Uterus (tissue), 4 donors: ENCODE measurements around the gene KCNK18. TPM values are rescaled to one million over a fixed set of nuclear protein-coding genes. Genes with fewer than 3 reads are reported as not detected.
A peak's percentile ranks its signal among the peaks of the same experiment; 100 is the strongest.

Source experiments
- DNase-seq, 2 donors: peaks; one replicate each; pipeline ENCODE4 v3.0.0-alpha.2; 2019 to 2020
- H3K27ac ChIP-seq, 2 donors: fragments of 200-600 bp; sonication (generic); 1 replicate in 1 of 2; 2 replicates in 1 of 2; pipeline ENCODE4 v1.5.1; 2016 to 2018
- H3K27me3 ChIP-seq, 2 donors: fragments of 200-600 bp; sonication (generic); one replicate each; pipeline ENCODE4 v1.5.1; 2018 to 2019; ENCODE audit warnings: control low read depth in 1 of 2
- H3K36me3 ChIP-seq, 2 donors: fragments of 200-600 bp; sonication (generic); one replicate each; pipeline ENCODE4 v1.5.1; 2019; ENCODE audit warnings: control low read depth in 1 of 2
- H3K4me1 ChIP-seq, 2 donors: fragments of 200-600 bp; sonication (generic); one replicate each; pipeline ENCODE4 v1.5.1; 2018 to 2019; ENCODE audit warnings: control low read depth in 1 of 2
- H3K4me3 ChIP-seq, 2 donors: fragments of 200-600 bp; sonication (generic); 1 replicate in 1 of 2; 2 replicates in 1 of 2; pipeline ENCODE4 v1.5.1; 2018 to 2019; ENCODE audit warnings: mild to moderate bottlenecking in 1 of 2
- H3K9me3 ChIP-seq, 2 donors: fragments of 200-600 bp; sonication (generic); one replicate each; pipeline ENCODE4 v1.5.1; 2019; ENCODE audit warnings: control low read depth in 1 of 2
- POLR2A ChIP-seq, 2 donors: fragments of 450-650 bp; IDR thresholded peaks; one replicate each; pipeline ENCODE4 v1.6.1; 2016; ENCODE audit warnings: antibody characterized with exemption in 2 of 2, mild to moderate bottlenecking in 1 of 2, moderate library complexity in 1 of 2
- intact Hi-C: fragments of 100-400 bp; cut with DNase I; formaldehyde crosslinking; loops from one replicate; pipeline ENCODE4 v1.15.1; 2023; ENCODE audit warnings: low total_unique reads
- total RNA-seq, 4 donors: library from RNA; depleted of rRNA in 3 of 4; stranded (reverse); fragments of >200 nt in 3 of 4; gene quantifications; one replicate each; pipeline versions ENCODE4 v1.1.0 to v1.2.4, GENCODE V29; 2014 to 2023
- TF ChIP-seq, protein P1 (sequence below), 4 experiments: fragments of 200-600 bp in 2 of 4; fragments of 450-650 bp in 2 of 4; sonication (generic) in 2 of 4; IDR thresholded peaks; one replicate each; pipeline ENCODE4 v1.5.1; 2016 to 2019; ENCODE audit warnings: antibody characterized with exemption in 4 of 4, mild to moderate bottlenecking in 2 of 4, moderate library complexity in 1 of 4
- donor health status: DM: yes; HTN: yes; CAD: no.

Gene KCNK18
- total RNA-seq, 4 donors from 2014 or later: not detected

DNA sequence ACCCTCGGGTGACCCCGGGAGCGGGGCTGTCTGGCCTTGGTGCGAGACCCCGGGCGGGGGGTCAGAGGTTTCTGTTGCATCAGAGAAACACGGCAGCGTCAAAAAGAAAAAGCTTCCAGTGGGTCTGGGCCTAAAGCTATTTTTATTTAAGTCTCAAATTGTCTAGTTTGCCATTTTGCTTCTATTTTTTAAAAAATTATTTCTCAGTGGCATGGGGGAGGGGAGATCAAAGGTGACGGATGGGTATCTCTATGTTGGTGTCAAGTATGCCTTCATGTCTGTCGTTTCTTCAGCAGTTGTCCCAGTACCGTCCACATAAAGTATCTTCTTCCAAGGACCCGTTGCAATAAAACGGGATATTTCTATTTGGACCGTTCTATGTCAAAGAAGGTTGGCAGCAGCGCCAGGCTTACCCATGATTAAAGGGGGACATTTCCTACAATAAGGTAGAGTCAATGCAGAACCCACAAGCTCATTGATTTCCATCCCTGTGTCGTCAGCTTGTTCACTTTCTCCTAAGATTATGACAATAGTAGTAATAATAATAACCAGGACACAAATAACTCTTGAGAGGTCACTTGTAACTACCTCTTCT lies 33.2 kb upstream of the KCNK18 start:
- no peak for TF ChIP-seq POLR2A (IDR thresholded peaks at IDR 0.05)
- TF ChIP-seq, protein P1, sequence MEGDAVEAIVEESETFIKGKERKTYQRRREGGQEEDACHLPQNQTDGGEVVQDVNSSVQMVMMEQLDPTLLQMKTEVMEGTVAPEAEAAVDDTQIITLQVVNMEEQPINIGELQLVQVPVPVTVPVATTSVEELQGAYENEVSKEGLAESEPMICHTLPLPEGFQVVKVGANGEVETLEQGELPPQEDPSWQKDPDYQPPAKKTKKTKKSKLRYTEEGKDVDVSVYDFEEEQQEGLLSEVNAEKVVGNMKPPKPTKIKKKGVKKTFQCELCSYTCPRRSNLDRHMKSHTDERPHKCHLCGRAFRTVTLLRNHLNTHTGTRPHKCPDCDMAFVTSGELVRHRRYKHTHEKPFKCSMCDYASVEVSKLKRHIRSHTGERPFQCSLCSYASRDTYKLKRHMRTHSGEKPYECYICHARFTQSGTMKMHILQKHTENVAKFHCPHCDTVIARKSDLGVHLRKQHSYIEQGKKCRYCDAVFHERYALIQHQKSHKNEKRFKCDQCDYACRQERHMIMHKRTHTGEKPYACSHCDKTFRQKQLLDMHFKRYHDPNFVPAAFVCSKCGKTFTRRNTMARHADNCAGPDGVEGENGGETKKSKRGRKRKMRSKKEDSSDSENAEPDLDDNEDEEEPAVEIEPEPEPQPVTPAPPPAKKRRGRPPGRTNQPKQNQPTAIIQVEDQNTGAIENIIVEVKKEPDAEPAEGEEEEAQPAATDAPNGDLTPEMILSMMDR (IDR thresholded peaks at IDR 0.05): no peak
- no peak overlapping the region for H3K4me3 ChIP-seq
- H3K27ac ChIP-seq: no peak overlapping the region
- peaks cover 30 to 99% of the 10 kb centered on the region in 2 donors for H3K27me3 ChIP-seq
- DNase-seq: no peak
- no peaks in the 10 kb centered on the region for H3K9me3 ChIP-seq
- intact Hi-C loops: no loop called here
- peaks cover 0 to 15% of the 10 kb centered on the region in 2 donors for H3K4me1 ChIP-seq
- H3K36me3 ChIP-seq: no peaks in the 10 kb centered on the region

DNA sequence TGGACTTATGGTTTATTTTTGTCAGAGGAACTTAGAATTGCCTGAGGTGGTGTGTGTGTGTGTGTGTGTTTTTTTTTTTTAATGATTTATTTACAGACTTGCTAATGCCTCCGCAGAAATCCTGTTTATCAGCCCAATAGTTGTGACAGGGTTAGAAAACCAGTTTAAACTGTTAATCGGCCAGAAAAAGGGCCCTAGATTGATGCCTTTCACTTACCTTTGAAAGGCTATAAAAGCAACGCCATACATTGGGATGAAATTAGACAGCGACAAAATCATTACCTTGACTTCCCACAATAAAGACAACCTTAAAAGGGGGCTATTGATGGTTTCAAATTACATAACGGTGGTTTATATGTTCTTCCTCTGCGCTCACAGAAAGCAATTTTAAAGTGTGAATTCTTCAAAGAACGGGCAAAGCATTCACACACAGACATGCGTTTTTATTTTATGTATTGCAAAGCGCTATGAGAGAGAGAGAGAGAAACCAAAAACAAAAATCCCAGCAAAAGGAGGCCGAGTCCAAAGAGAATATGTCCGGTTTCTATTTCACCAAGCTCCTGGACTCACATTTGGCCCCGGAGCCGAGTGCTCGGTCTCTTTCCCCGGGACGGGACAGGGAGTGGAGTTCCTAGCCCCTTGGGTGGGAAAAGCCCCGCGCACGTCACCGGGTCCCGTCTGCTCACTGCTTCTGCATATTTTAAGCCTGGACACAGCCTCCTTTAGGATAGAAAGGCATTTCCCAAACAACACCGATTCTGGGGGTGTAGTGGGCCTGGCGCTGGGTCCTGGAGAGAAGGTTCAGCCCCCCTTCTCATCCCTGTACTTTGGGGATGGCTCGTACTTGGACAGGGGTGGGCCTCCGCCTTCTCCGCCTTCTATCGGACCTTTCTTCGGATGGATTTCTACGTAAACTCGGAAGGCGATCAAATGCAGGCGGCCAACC lies 32.4 kb upstream of the KCNK18 start:
- TF ChIP-seq POLR2A (IDR thresholded peaks at IDR 0.05): no peak
- TF ChIP-seq, protein P1 (IDR thresholded peaks at IDR 0.05): no peak
- Histone ChIP-seq H3K27me3 (peaks cover 27 to 94% of the 10 kb centered on the region in 2 donors), H3K9me3 (no peaks in the 10 kb centered on the region), H3K4me1 (peaks cover 0 to 15% of the 10 kb centered on the region in 2 donors), H3K27ac (no peak overlapping the region), H3K4me3 (no peak overlapping the region), H3K36me3 (no peaks in the 10 kb centered on the region)
- intact Hi-C loops: no loop called here
- DNase-seq: no peak

DNA sequence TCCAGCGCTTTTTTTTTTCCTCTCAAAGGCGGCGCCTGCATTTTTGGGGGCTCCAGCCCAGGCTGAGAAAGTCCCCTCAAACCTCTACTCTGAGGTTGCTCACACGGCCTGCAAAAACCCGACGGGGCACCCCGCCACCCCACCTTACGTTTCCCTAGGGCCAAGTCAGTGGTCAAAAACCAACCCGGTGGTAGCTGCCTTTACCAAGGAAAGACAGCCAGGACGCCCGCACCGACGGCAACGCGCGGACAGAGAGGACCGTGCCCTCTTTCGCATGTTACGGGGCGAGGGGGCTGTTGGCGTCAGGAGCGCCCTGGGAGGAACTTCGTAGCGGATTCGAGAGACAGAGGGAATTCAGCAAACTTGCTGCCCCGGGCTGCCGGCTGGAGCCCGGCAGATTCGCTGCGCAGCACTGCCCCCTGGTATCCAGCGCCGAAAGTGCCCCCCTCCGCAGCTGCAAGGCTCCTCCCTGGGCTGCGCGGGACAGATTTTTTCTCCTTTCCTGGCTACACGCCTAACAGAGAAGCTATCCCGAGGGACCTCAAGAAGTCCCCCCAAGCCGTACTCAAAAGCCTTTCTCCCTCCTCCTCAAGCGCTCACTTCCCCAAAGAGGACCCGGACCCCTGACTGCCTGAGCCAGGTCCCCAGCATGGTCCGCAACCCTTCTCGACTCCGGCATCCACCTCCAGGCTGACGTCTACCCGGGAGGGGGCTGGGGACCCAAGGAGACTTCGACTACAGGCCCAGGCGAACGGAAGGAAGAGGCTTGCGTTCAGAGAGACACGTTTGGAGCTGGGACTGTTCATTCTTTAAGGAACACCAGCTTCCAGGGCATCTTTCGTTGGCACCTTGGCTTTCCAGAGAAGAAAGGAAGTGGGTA lies 31.5 kb upstream of the KCNK18 start:
- peaks cover 0 to 15% of the 10 kb centered on the region in 2 donors for H3K4me1 ChIP-seq
- no peak for DNase-seq
- no peaks in the 10 kb centered on the region for H3K36me3 ChIP-seq
- H3K27me3 ChIP-seq: peaks cover 25 to 90% of the 10 kb centered on the region in 2 donors
- H3K4me3 ChIP-seq: no peak overlapping the region
- H3K9me3 ChIP-seq: no peaks in the 10 kb centered on the region
- H3K27ac ChIP-seq: no peak overlapping the region
- intact Hi-C loops: no loop called here
- TF ChIP-seq, protein P1 (IDR thresholded peaks at IDR 0.05): peak in 2 of 4 experiments; percentile 16 to 29
- TF ChIP-seq POLR2A (IDR thresholded peaks at IDR 0.05): no peak

DNA sequence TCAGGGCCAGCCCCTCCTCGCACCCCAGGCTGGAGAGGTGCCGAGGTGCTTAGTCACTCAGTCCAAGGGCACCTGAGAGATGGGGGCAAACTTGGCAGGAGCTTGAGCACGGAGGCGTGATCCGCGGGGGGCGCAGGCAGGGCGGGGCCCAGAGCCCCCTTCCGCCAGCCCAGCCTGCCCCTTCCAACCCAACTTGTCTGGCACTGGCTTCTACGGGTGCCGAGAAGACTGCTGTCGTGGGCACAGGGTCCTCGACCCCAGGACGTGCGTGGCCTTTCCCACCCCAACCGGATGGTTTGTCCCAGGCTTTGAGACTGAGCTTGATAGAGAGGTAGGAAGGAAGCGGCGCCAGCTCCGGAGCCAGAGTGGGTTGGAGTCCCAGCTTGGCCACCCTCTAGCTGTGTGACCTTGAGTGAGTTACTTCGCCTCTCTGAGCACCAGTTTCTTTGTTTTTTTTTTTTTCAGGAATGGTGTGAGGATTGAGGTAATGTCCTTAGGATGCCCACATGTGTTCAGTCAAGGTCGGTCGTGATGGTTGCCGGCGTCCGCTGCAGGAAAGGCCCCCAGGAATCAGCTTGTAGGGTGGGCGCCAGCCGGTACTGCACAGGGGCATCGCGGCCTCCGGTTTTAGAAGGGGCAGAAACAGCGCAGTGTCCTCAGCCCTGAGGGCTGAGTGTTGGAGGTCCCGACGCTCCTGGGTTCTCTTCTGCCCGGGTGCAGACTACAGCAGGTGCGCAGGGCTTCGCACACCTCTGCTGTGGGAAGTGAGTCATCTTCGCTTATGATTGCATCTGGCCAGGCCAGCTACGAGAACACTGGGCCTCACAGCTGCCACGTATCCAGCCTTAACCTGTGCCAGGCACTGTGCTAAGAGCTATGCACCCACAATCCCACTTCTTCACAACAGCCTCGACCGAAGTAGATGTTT lies 30.6 kb upstream of the KCNK18 start:
- peaks cover 25 to 90% of the 10 kb centered on the region in 2 donors for H3K27me3 ChIP-seq
- H3K27ac ChIP-seq: no peak overlapping the region
- H3K36me3 ChIP-seq: no peaks in the 10 kb centered on the region
- no peaks in the 10 kb centered on the region for H3K9me3 ChIP-seq
- DNase-seq: no peak
- intact Hi-C loops: no loop called here
- H3K4me1 ChIP-seq: peaks cover 0 to 15% of the 10 kb centered on the region in 2 donors
- TF ChIP-seq, protein P1 (IDR thresholded peaks at IDR 0.05): no peak
- no peak for TF ChIP-seq POLR2A (IDR thresholded peaks at IDR 0.05)
- no peak overlapping the region for H3K4me3 ChIP-seq
